Tibial nerve (tissue), 4 donors: Measurements from ENCODE around the gene NKX2-3.

Source experiments
- CTCF ChIP-seq, 5 experiments: fragments of 200-600 bp in 3 of 5; fragments of 450-650 bp in 2 of 5; sonication (generic) in 3 of 5; IDR thresholded peaks; one replicate each; pipeline ENCODE4 v1.5.1; 2016 to 2019; ENCODE audit warnings: antibody characterized with exemption in 5 of 5, mild to moderate bottlenecking in 3 of 5, moderate library complexity in 2 of 5
- EP300 ChIP-seq, 2 donors: sonication (generic); formaldehyde crosslinking; IDR thresholded peaks; one replicate each; pipeline ENCODE4 v1.6.1; 2017; ENCODE audit warnings: antibody characterized with exemption in 2 of 2, mild to moderate bottlenecking in 1 of 2
- POLR2A ChIP-seq, 2 donors: fragments of 450-650 bp; IDR thresholded peaks; one replicate each; pipeline ENCODE4 v1.6.1; 2017; ENCODE audit warnings: antibody characterized with exemption in 2 of 2, mild to moderate bottlenecking in 2 of 2, moderate library complexity in 2 of 2

- TF ChIP-seq CTCF (IDR thresholded peaks at IDR 0.05) (no peak), POLR2A (IDR thresholded peaks at IDR 0.05) (no peak), EP300 (IDR thresholded peaks at IDR 0.05) (no peak)
These were observed 29.9 kb downstream of the NKX2-3 start for GRCh38 chr10:99562631-99563030.
